DOHH2 (cell line): ENCODE results near the gene TSHZ2.

Experiments
- H3F3A ChIP-seq: fragments of 200-600 bp; sonication (generic), shearing (Covaris generic); 2 replicates; pipeline ENCODE4 v1.6.0; 2016; ENCODE audit warnings: antibody characterized with exemption, mild to moderate bottlenecking; ENCODE audit not compliant: control insufficient read depth, insufficient read depth
- H3K27ac ChIP-seq: fragments of 200-600 bp; sonication (generic); 2 replicates; pipeline ENCODE4 v1.5.1; 2014; ENCODE audit warnings: low read depth, mild to moderate bottlenecking, low read length, moderate library complexity
- H3K27me3 ChIP-seq: fragments of 200-600 bp; sonication (generic); 2 replicates; pipeline ENCODE4 v1.6.1; 2014; ENCODE audit warnings: mild to moderate bottlenecking, low read length, mixed read lengths; ENCODE audit not compliant: control insufficient read depth
- H3K36me3 ChIP-seq: fragments of 200-600 bp; sonication (generic); 2 replicates; pipeline ENCODE4 v1.6.1; 2014; ENCODE audit warnings: mild to moderate bottlenecking, low read length, moderate library complexity, mixed read lengths; ENCODE audit not compliant: control insufficient read depth
- H3K4me1 ChIP-seq: fragments of 200-600 bp; sonication (generic); 2 replicates; pipeline ENCODE4 v1.6.1; 2014; ENCODE audit warnings: mild to moderate bottlenecking, low read length, mixed read lengths; ENCODE audit not compliant: control insufficient read depth
- H3K4me2 ChIP-seq: fragments of 200-600 bp; sonication (generic); 2 replicates; pipeline ENCODE4 v1.6.0; 2014; ENCODE audit warnings: mild to moderate bottlenecking, low read length, moderate library complexity
- H3K4me3 ChIP-seq: fragments of 200-600 bp; sonication (generic); 2 replicates; pipeline ENCODE4 v1.5.1; 2014; ENCODE audit warnings: mild to moderate bottlenecking, low read length, mixed read lengths
- H3K79me2 ChIP-seq: fragments of 200-600 bp; sonication (generic); 2 replicates; pipeline ENCODE4 v1.6.1; 2014; ENCODE audit warnings: mild to moderate bottlenecking, low read length, mixed read lengths; ENCODE audit not compliant: control insufficient read depth
- H3K9me2 ChIP-seq: fragments of 200-600 bp; sonication (generic); replicated peaks from 2 replicates; pipeline ENCODE4 v1.6.1; 2014; ENCODE audit warnings: mild to moderate bottlenecking, low read length, mixed read lengths; ENCODE audit not compliant: control insufficient read depth
- H3K9me3 ChIP-seq: fragments of 200-600 bp; sonication (generic); 2 replicates; pipeline ENCODE4 v1.6.1; 2014; ENCODE audit warnings: antibody characterized with exemption, low read length, mixed read lengths; ENCODE audit not compliant: control insufficient read depth, insufficient read depth
- H4K20me1 ChIP-seq: fragments of 200-600 bp; sonication (generic); 2 replicates; pipeline ENCODE4 v1.6.0; 2014; ENCODE audit warnings: low read depth, mild to moderate bottlenecking, antibody characterized with exemption, low read length, moderate library complexity; ENCODE audit not compliant: control insufficient read depth, insufficient read depth
- CTCF ChIP-seq: fragments of 200-600 bp; sonication (generic); IDR thresholded peaks from one replicate; pipeline ENCODE4 v1.5.1; 2014; ENCODE audit warnings: antibody characterized with exemption, mild to moderate bottlenecking, low read depth, low read length; ENCODE audit not compliant: poor library complexity, severe bottlenecking
- EZH2phosphoT487 ChIP-seq: fragments of 200-600 bp; sonication (generic); IDR thresholded peaks from 2 replicates; pipeline ENCODE4 v1.6.1; 2017; ENCODE audit warnings: borderline replicate concordance, mild to moderate bottlenecking, antibody characterized with exemption, low read length, moderate library complexity, mixed read lengths

The TSHZ2 gene

GRCh38 chr20:53382263-53382844 is 410.2 kb downstream of the TSHZ2 start:
- no peak for TF ChIP-seq CTCF
- no peak for TF ChIP-seq EZH2phosphoT487
- H4K20me1 ChIP-seq = no peaks in the 10 kb centered on the region
- no peaks in the 10 kb centered on the region for H3K36me3 ChIP-seq
- no peaks in the 10 kb centered on the region for H3K9me2 ChIP-seq
- no peak overlapping the region for H3K27ac ChIP-seq
- H3K4me2 ChIP-seq = no peak overlapping the region
- no peaks in the 10 kb centered on the region for H3K79me2 ChIP-seq
- no peak overlapping the region for H3K4me3 ChIP-seq
- H3F3A ChIP-seq = no peaks in the 10 kb centered on the region
- no peaks in the 10 kb centered on the region for H3K4me1 ChIP-seq
- H3K9me3 ChIP-seq = no peaks in the 10 kb centered on the region
- no peaks in the 10 kb centered on the region for H3K27me3 ChIP-seq

- Histone ChIP-seq H3K79me2 (no peaks in the 10 kb centered on the region), H3K4me2 (no peak overlapping the region), H4K20me1 (no peaks in the 10 kb centered on the region), H3K4me1 (no peaks in the 10 kb centered on the region), H3K9me2 (no peaks in the 10 kb centered on the region), H3K9me3 (no peaks in the 10 kb centered on the region), H3F3A (no peaks in the 10 kb centered on the region), H3K4me3 (no peak overlapping the region), H3K27me3 (no peaks in the 10 kb centered on the region), H3K27ac (no peak overlapping the region), H3K36me3 (no peaks in the 10 kb centered on the region)
- TF ChIP-seq EZH2phosphoT487 = no peak
- no peak for TF ChIP-seq CTCF
These were observed 411.8 kb downstream of the TSHZ2 start for GRCh38 chr20:53383916-53384315.

GRCh38 chr20:53384392-53384791 is 412.2 kb downstream of the TSHZ2 start:
- Histone ChIP-seq H3K36me3 (no peaks in the 10 kb centered on the region), H4K20me1 (no peaks in the 10 kb centered on the region), H3K27ac (no peak overlapping the region), H3K4me3 (no peak overlapping the region), H3K79me2 (no peaks in the 10 kb centered on the region), H3K4me1 (no peaks in the 10 kb centered on the region), H3K9me3 (no peaks in the 10 kb centered on the region), H3K27me3 (no peaks in the 10 kb centered on the region), H3K4me2 (no peak overlapping the region), H3F3A (no peaks in the 10 kb centered on the region), H3K9me2 (no peaks in the 10 kb centered on the region)
- TF ChIP-seq CTCF (no peak), EZH2phosphoT487 (no peak)
